ENCODE results near the gene ZMAT5.

ZMAT5 gene

GRCh38 chr22:29717789-29718188 is 49.0 kb downstream of the ZMAT5 start:
- no peak for TF ChIP-seq CTCF (IDR thresholded peaks at IDR 0.05)
- intact Hi-C loops (cut with DNase I; ENCODE audit: low total_unique reads): no loop called here

GRCh38 chr22:29716814-29717545 is 49.8 kb downstream of the ZMAT5 start:
- Histone ChIP-seq H3K27me3 (peaks cover 0 to 87% of the 10 kb centered on the region in 2 donors), H3K9me3 (no peaks in the 10 kb centered on the region), H3K4me1 (peaks cover 0 to 18% (median 13%) of the 10 kb centered on the region in 4 donors), H3K4me3 (no peak overlapping the region), H3K27ac (no peak overlapping the region), H3K36me3 (no peaks in the 10 kb centered on the region)
- intact Hi-C loops (cut with DNase I; ENCODE audit: low total_unique reads): no loop called here
- no peak for TF ChIP-seq CTCF (IDR thresholded peaks at IDR 0.05)
- DNase-seq: peak in 1 of 2 donors; percentile 33

More at GRCh38 chr22:29717789-29718188, 49.0 kb downstream of the ZMAT5 start:
- H3K36me3 ChIP-seq: no peaks in the 10 kb centered on the region
- H3K4me3 ChIP-seq: no peak overlapping the region
- H3K27me3 ChIP-seq: peaks cover 0 to 95% of the 10 kb centered on the region in 2 donors
- no peak overlapping the region for H3K27ac ChIP-seq
- DNase-seq: no peak
- H3K9me3 ChIP-seq: no peaks in the 10 kb centered on the region
- peaks cover 0 to 18% (median 13%) of the 10 kb centered on the region in 4 donors for H3K4me1 ChIP-seq

GRCh38 chr22:29715705-29716104 is 51.1 kb downstream of the ZMAT5 start:
- peaks cover 0 to 17% (median 12%) of the 10 kb centered on the region in 4 donors for H3K4me1 ChIP-seq
- no peaks in the 10 kb centered on the region for H3K9me3 ChIP-seq
- no peak for DNase-seq
- H3K36me3 ChIP-seq: no peaks in the 10 kb centered on the region
- peaks cover 0 to 85% of the 10 kb centered on the region in 2 donors for H3K27me3 ChIP-seq
- no peak for TF ChIP-seq CTCF (IDR thresholded peaks at IDR 0.05)
- no peak overlapping the region for H3K27ac ChIP-seq
- H3K4me3 ChIP-seq: no peak overlapping the region
- intact Hi-C loops (cut with DNase I; ENCODE audit: low total_unique reads): no loop called here

GRCh38 chr22:29715240-29715639 is 51.6 kb downstream of the ZMAT5 start:
- Histone ChIP-seq H3K4me3 (no peak overlapping the region), H3K27ac (no peak overlapping the region), H3K27me3 (peaks cover 0 to 85% of the 10 kb centered on the region in 2 donors), H3K36me3 (no peaks in the 10 kb centered on the region), H3K4me1 (peaks cover 0 to 12% (median 7%) of the 10 kb centered on the region in 4 donors), H3K9me3 (no peaks in the 10 kb centered on the region)
- TF ChIP-seq CTCF (IDR thresholded peaks at IDR 0.05): no peak
- no peak for DNase-seq
- intact Hi-C loops (cut with DNase I; ENCODE audit: low total_unique reads): no loop called here

GRCh38 chr22:29713156-29713727 is 53.6 kb downstream of the ZMAT5 start:
- DNase-seq: no peak
- intact Hi-C loops (cut with DNase I; ENCODE audit: low total_unique reads): no loop called here
- Histone ChIP-seq H3K4me1 (peaks cover 0 to 5% (median 2%) of the 10 kb centered on the region in 4 donors), H3K27ac (no peak overlapping the region), H3K4me3 (no peak overlapping the region), H3K36me3 (no peaks in the 10 kb centered on the region), H3K27me3 (peaks cover 0 to 88% of the 10 kb centered on the region in 2 donors), H3K9me3 (no peaks in the 10 kb centered on the region)
- no peak for TF ChIP-seq CTCF (IDR thresholded peaks at IDR 0.05)
